NOMO-1 treated with dmso at 0.1 percent for 144 hours (cell line): Measurements from ENCODE around the gene PCDHA1.

Experiments used
- DNase-seq: peaks from one replicate; lab custom pipeline; 2025; ENCODE audit not compliant: unreplicated experiment; lab: John Stamatoyannopoulos, UW

The PCDHA1 gene

DNA sequence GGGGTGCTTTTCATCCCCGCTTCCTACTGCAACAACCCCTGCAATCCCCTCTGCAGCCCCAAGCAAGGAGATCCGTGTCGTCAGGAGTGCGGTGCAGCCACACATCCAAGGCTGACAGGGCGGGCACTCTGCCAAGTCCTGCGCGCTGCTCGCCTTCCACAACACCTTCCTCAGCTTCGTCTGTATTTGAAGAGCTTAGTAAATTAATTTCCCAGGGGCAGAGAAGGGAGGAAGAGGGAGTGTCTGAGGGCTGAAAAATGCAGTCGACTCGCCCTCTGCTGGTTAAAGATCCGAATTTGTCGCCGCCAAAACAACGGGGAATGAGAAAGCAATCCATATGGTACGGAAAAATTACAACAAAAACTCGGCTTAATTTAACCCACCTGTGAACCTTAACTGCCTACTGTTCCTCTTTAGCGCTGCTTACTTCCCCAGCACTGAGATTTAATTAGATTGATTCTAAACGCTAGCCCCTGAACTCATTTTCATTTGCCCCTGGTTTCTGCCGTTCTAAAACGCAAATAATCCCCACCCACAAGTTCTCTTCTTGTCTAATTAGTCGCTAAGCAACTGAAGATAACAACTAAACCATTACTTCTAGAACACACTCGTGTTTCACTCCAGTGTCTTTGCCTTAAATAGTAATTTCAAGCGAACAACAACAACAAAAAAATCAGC, 254.3 kb downstream of the PCDHA1 start:
- no peak for DNase-seq

DNA sequence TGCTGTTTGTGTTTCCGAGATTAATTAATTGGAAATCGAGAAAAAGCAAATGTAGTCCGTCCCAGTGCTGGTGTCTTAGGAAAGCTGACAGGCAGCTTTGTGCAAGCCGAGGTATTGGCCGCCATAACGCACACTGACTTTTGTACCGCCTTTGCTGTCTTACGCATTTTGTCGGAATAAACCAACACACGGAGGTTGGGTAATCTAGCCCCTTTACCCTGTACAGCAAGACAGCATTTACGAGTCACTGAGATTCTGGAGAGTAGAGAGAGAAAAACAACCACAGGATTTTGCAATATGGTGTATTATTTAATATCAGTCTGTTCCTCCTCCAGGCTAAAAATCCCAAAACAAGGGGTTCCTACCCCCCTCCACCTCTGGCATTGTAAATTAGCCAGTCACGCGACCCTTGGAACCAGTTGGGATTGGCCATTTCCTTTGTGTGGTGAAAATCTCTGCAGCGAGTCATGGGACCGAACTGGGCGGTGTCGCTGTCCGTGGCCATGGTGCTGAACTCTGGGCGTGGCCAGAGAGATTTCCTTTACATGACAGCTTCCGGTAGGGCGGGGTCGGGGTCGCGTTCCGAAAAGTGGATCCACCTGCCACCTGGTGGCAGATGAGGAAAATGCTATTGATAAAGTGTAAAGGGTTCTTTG, 255.0 kb downstream of the PCDHA1 start:
- DNase-seq = peak; percentile 24

DNA sequence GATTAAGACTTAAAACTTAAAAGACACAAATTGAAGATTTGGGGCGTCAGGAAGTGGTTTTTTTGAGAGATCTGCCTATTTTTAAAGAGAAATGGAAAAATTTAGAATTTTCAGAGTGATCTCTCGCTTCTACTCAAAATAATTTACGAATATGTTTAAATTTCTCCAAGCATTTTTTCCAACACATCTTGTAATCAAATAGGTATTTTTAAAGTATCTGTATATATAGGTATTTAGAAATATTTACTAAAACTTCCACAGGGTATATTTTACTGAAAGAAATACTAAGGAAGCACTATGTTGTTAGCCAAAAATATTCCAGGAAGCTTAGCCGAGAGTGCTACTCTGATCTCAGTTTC, 255.5 kb downstream of the PCDHA1 start:
- no peak for DNase-seq

DNA sequence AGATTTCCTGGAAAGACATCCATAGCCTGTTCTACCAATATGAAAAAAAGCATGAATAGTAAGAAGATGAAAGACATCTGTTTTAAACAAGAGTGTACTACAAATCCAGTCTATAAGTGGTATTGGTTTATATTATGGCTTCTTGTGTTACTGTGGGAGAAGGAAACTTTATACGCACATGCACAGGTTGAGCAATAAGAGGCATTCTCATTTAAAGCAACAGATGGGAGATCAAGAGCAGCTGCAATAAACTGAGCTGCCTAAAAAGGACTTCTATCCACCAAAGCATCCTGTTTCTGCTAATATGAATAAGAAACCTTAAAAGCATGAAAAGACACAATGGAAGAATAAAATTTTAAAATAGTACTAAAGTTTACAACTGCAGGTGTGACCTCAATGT, 256.6 kb downstream of the PCDHA1 start:
- DNase-seq = no peak

DNA sequence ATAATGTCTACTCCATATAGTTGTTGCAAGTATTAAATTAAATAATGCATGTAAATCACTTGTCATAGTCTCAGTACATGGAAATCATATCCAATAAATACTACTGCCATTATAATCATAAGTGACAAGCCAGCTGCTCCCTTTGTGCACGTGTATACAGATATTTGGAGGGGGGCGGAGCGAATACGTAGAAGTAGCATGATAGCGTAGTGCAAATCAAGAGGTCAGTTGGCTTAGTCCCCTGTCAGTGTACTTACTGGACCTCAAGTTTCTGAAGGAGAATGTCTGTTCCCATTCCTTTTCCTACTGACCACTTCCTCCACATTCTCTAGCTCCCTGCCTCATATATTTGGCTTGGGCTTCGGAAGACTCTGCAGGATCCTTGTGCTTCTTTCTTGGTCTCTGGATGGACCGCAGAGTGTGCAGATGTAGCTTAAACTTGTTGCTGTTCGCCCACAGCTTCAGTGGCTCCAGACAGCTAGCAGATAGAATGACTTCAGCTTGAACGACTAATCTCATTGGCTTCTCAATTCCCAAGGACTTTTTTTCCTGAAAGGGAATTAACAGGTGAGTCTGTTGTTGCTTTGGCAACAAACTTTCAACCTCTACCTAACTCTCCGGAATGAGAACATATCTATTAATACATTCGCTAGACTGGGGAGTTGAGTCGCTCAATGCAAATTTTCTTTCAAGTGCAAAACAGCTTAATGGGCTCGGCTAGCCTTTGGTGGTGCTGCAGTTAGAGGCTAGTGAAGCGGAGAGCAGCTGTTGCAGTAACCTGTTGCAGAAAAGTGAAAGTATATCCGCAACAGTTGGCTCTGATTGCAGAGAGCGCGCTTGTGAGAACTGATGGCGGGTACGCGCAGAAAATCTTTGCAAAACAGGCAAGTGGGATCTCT, 264.9 kb downstream of the PCDHA1 start, which contains the start of gene PCDHB1:
Gene PCDHB1 (plus strand): TSS at position 753 of the 899 bp plus-strand sequence. CDS start 97 bp downstream, at position 850.
- DNase-seq = no peak

DNA sequence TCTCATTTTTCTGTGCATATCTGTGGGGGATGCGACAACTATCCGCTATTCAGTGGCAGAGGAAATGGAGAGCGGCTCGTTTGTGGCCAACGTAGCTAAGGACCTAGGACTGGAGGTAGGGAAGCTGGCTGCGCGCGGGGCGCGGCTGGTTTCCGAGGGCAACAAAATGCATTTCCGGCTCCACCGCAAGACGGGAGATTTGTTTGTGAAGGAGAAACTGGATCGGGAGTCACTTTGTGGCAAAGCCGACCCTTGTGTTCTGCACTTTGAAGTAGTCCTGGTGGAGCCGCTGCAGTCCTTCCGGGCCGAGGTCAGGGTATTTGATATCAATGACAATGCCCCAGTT, 265.6 kb downstream of the PCDHA1 start:
- no peak for DNase-seq
